HFF-Myc (cell line): ENCODE results near the gene HTRA2.
"Not testable (repeated sequence)": the region's sequence is repeated elsewhere in the genome, so short reads cannot be mapped to it uniquely, and the experiment has no call there.

Source experiments
- DNase-seq: peaks from one replicate; pipeline ENCODE4 v3.0.0-alpha.2; 2011; ENCODE audit warnings: low read depth; ENCODE audit errors: extremely low read depth
- H3K4me3 ChIP-seq: replicated peaks from 2 replicates; pipeline ENCODE4 v1.5.1; 2011; ENCODE audit warnings: low read depth, mild to moderate bottlenecking, control low read depth, low read length
- TF ChIP-seq, protein P1 (sequence below): IDR thresholded peaks from 2 replicates; pipeline ENCODE4 v1.5.1; 2012; ENCODE audit warnings: mild to moderate bottlenecking, low read depth, low read length, control low read depth; ENCODE audit errors: missing control alignments

Gene HTRA2

DNA sequence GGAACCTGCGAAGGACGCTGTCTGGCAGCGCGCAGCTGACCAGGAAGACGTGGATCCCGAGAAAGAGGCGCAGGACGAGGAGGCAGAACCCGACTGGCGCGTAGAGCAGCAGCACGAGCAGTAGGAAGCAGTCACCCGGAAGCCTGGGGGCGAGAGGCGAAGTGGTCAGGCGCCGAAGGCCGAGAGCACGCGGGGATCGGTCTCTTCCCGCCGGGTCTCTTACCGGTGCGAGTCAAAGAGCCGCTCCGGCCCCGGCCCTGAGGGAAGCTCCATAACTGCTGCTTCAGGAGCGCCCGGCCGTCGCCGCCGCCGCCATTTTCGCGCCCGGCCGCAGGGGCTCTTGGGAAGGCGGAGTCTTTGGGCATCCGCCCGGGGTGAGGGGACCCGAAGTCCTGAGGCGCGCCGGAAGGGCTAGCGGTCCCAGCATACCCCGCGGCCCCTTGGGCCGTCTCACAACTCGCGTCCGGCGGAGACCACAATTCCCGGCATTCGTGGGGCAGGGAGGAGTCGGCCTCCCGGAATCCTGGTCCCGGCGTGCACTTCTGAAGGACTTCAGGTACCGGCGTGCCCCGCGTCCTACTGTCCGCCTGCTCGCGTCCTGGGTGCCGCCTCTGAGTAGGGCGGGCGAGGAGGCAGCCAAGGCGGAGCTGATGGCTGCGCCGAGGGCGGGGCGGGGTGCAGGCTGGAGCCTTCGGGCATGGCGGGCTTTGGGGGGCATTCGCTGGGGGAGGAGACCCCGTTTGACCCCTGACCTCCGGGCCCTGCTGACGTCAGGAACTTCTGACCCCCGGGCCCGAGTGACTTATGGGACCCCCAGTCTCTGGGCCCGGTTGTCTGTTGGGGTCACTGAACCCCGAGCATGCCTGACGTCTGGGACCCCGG lies at the start of gene HTRA2, which contains the start of gene AUP1:
Gene HTRA2, plus strand, starts transcription at position 577 of the 882 bp plus-strand sequence. Its CDS starts 74 bp downstream, at position 651.
Gene AUP1, minus strand, starts transcription at position 350 of the 882 bp plus-strand sequence. Its CDS starts 77 bp downstream, at position 273.
- TF ChIP-seq, protein P1, sequence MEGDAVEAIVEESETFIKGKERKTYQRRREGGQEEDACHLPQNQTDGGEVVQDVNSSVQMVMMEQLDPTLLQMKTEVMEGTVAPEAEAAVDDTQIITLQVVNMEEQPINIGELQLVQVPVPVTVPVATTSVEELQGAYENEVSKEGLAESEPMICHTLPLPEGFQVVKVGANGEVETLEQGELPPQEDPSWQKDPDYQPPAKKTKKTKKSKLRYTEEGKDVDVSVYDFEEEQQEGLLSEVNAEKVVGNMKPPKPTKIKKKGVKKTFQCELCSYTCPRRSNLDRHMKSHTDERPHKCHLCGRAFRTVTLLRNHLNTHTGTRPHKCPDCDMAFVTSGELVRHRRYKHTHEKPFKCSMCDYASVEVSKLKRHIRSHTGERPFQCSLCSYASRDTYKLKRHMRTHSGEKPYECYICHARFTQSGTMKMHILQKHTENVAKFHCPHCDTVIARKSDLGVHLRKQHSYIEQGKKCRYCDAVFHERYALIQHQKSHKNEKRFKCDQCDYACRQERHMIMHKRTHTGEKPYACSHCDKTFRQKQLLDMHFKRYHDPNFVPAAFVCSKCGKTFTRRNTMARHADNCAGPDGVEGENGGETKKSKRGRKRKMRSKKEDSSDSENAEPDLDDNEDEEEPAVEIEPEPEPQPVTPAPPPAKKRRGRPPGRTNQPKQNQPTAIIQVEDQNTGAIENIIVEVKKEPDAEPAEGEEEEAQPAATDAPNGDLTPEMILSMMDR: no peak
- peak; percentile 98 for DNase-seq
- H3K4me3 ChIP-seq: peak within 1 kb of the TSS; percentile 87

- TF ChIP-seq, protein P1: no peak
These were observed 48.3 kb upstream of the HTRA2 start for GRCh38 chr2:74481431-74481830.

GRCh38 chr2:74481961-74482800 lies 47.6 kb upstream of the HTRA2 start:
- TF ChIP-seq, protein P1: no peak

More at GRCh38 chr2:74481431-74481830, 48.3 kb upstream of the HTRA2 start:
- no peak for DNase-seq
- peak overlapping the region; percentile 82 for H3K4me3 ChIP-seq

DNA sequence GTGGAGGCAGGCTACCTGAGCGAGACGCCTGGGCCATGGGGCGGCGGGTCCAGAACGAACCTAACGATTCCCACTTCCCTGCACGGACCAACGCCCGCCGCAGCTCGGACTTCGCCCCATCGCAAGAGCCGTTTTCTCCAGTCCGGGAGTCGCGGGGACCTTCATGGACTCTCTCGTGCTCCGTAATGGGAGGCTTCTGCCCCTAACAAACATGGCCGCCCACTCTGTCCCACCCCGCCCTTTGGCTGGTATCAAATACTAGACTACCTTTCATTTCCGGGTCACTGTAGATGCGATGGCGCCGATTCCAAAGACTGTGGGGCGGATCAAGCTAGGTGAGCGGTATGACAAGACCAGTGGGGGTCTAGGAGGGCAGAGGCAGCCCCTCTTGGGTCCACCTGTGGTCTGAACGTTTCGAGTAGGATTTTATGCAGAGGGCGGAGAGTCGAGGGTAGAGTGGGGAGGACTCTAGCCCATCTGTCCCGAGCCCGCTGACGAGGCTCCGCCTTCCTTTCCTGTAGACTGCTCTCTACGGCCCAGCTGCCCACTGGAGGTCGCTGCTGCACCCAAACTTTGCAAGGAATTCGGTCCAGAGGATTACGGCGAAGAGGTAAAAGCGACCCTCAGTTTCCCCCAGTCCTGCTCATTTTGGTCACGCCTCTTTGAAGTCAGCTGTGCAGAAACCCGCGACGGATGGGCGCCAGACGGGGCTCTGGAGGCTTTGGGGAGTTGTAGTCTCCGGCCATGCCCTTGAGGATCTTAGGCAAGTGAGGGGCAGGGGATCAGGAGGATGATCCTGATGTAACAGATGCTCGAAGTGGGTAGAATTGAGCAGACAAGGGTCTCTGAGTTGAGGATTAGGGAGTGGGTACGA lies 46.7 kb upstream of the HTRA2 start, which contains the start of the genes CCDC142 and TTC31:
Gene CCDC142, minus strand, starts transcription at position 198 of the 874 bp plus-strand sequence. Its CDS starts 161 bp downstream, at position 37.
Gene TTC31, plus strand, starts transcription at position 281 of the 874 bp plus-strand sequence. Its CDS starts 15 bp downstream, at position 296.
- DNase-seq: peak; percentile 88

More at GRCh38 chr2:74481961-74482800, 47.6 kb upstream of the HTRA2 start:
- no peak for DNase-seq
- peak overlapping the region; percentile 82 for H3K4me3 ChIP-seq

DNA sequence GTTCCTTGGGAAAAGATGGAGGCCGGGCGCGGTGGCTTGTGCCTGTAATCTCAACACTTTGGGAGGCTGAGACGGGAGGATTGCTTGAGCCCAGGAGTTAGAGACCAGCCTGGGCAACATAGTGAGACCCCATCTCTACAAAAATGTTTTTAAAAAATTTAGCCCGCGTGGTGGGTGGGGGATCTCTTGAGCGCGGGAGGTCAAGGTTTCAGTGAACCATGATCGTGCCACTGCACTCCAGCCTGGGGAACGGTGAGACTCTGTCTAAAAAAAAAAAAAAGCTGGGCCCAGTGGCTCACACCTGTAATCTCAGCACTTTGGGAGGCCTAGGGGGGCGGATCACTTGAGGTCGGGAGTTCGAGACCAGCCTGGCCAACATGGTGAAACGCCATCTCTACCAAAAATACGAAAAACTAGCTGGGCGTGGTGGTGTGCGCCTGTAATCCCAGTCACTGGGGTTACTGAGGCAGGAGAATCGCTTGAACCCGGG lies 46.0 kb upstream of the HTRA2 start:
- DNase-seq: not testable (repeated sequence)
- H3K4me3 ChIP-seq: peak overlapping the region; percentile 82

More for the DNA sequence above, 46.7 kb upstream of the HTRA2 start, which contains the start of the genes CCDC142 and TTC31:
- H3K4me3 ChIP-seq: peak within 1 kb of the TSS; percentile 82
- TF ChIP-seq, protein P1: peak; percentile 92

DNA sequence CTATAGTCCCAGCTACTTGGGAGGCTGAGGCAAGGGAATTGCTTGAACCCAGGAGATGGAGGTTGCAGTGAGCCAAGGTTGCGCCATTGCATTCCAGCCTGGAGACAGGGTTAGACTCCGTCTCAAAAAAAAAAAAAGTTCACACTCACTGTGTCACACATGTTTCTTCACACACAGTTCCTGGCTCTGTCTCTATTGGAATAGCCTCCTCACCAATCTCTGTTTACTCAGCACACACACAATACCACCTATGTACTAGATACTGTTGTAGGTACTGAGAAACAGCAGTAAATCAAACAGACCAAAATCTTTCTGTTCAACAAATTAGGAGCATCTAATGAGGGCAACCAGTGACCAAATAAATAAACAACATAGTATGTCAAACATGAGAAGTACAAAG lies 43.6 kb upstream of the HTRA2 start:
- TF ChIP-seq, protein P1: no peak
- no peak for DNase-seq
- no peak overlapping the region for H3K4me3 ChIP-seq
